ENCODE data around the gene IL13.
"Not testable (repeated sequence)": the region's sequence is repeated elsewhere in the genome, so short reads cannot be mapped to it uniquely, and the experiment has no call there.

The IL13 gene

DNA sequence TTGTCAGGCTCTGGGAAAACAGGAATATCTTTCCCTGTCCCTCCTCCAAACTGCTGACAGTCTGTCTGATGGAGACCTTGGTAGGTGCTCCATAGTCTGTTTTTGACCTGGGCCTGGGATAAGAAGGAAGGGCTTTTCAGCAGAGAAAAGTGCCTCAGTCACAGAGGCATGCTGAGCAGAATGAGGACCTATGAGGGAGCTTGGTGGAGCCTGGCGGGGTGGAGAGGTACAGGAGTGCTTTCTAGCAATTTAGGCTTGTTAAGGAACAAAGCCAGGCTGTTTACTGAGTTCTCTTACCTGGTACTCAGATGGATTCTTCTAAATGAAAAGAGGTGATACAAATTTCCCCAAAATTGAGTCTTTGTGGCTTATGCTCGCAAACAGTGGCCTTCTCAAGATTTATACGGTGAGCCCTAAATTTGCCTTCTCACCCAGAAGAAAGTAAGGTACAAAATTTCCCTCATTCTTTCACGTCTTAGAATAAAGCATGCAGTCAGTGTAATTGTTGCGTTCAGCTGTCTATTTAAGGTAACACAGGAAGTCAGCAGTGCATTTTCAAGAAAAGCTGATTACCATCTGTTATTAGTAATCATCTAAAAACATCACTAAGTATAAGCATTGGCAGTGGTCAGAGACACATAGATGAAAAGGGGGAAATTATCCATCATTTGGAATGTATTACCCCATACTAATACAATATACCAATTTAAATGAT, 28.6 kb upstream of the IL13 start:
- no peak for TF ChIP-seq ZFX (IDR thresholded peaks at IDR 0.05)
- no peak overlapping the region for H3K27ac ChIP-seq

DNA sequence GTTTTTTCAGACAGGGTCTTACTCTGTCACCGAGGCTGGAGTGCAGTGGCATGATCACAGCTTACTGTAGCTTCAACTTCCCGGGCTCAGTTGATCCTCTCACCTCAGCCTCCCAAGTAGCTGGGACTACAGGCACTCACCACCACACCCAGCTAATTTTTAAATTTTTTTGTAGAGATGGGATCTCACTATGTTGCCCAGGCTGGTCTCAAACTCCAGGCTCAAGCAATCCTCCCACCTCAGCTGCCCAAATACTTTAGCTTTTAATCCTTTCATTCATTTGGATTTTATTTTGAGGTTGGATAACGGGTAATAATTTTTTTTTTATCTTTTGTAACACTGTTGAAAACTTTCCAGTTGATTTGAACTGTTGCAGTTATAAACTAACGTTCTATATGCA, 24.4 kb upstream of the IL13 start:
- H3K27ac ChIP-seq, result not testable (repeated sequence)

DNA sequence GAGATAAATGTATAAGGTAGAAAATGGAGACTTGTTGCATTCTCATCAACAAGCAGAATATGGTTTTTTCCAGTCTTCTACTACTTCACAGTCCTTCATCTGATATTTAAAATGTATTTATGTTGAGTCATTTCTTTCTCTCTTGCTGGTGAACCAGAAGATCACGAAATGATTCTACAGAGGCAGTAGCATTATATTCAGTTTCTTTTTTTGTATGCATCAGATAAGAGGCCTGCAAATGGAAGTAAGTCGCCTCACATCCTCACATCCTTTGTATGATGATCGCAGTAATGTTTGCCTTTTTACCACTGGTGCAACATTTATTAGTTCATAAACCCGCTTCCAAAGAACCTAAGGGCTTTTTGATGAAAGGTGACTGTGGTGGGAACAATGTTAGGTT, 22.1 kb upstream of the IL13 start:
- no peak for TF ChIP-seq ZFX (IDR thresholded peaks at IDR 0.05)
- TF ChIP-seq, protein P1, sequence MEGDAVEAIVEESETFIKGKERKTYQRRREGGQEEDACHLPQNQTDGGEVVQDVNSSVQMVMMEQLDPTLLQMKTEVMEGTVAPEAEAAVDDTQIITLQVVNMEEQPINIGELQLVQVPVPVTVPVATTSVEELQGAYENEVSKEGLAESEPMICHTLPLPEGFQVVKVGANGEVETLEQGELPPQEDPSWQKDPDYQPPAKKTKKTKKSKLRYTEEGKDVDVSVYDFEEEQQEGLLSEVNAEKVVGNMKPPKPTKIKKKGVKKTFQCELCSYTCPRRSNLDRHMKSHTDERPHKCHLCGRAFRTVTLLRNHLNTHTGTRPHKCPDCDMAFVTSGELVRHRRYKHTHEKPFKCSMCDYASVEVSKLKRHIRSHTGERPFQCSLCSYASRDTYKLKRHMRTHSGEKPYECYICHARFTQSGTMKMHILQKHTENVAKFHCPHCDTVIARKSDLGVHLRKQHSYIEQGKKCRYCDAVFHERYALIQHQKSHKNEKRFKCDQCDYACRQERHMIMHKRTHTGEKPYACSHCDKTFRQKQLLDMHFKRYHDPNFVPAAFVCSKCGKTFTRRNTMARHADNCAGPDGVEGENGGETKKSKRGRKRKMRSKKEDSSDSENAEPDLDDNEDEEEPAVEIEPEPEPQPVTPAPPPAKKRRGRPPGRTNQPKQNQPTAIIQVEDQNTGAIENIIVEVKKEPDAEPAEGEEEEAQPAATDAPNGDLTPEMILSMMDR (conservative IDR thresholded peaks at IDR 0.05), result no peak
- H3K27ac ChIP-seq, result no peak overlapping the region

DNA sequence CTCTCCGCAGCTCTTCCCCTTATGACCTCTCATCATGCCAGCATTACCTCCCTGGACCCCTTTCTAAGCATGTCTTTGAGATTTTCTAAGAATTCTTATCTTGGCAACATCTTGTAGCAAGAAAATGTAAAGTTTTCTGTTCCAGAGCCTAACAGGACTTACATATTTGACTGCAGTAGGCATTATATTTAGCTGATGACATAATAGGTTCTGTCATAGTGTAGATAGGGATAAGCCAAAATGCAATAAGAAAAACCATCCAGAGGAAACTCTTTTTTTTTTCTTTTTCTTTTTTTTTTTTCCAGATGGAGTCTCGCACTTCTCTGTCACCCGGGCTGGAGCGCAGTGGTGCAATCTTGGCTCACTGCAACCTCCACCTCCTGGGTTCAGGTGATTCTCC, 20.7 kb upstream of the IL13 start:
- no peak overlapping the region for H3K27ac ChIP-seq
- TF ChIP-seq, protein P1 (conservative IDR thresholded peaks at IDR 0.05), result no peak
- no peak for TF ChIP-seq ZFX (IDR thresholded peaks at IDR 0.05)

DNA sequence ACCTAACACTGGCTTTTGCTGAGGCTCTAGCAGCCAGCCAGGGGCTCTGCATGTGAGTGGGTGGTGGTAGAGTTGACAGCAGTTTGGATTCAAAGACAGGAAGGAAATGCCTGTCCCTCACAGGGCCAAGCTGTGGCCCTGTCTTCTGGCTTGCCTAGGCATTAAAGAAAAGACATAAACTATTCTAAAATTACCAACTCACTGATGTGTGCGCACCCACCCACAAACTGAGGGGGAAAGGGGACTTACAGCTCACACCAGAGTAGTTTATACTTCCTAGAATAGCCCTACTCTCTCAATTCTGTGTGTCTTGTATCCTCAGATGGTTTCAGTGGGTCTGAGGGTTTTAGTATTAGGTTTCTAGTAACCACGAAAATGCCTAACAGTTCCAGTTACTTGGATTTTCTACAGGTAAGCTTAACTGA, 18.3 kb upstream of the IL13 start:
- TF ChIP-seq ZFX (IDR thresholded peaks at IDR 0.05), result no peak
- TF ChIP-seq, protein P1 (conservative IDR thresholded peaks at IDR 0.05), result no peak
- H3K27ac ChIP-seq, result no peak overlapping the region

DNA sequence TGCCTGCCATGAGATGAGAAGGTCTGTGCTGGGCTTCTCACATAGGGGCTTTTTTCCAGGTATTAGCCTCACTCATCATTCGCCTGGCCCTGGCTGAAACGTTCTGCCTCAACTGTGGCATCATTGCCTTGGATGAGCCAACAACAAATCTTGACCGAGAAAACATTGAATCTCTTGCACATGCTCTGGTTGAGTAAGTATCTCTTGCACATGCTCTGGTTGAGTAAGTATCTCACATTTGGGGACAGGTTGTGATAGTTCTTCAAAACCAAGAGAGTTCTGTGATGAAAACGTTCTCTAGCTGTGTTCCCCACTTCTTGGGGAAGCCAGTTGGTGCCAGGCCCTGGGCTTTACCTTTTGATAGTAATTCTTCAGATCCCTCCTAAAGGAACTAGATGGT, 17.4 kb upstream of the IL13 start:
- H3K27ac ChIP-seq, result no peak overlapping the region; the same call in 1 of the 2 replicates
- TF ChIP-seq, protein P1 (conservative IDR thresholded peaks at IDR 0.05), result no peak
- TF ChIP-seq ZFX (IDR thresholded peaks at IDR 0.05), result no peak

GRCh38 chr5:132641241-132641723, 16.7 kb upstream of the IL13 start:
- H3K27ac ChIP-seq, result no peak overlapping the region
- TF ChIP-seq, protein P1 (conservative IDR thresholded peaks at IDR 0.05), result no peak
- no peak for TF ChIP-seq ZFX (IDR thresholded peaks at IDR 0.05)

GRCh38 chr5:132641841-132642240, 16.1 kb upstream of the IL13 start:
- no peak overlapping the region for H3K27ac ChIP-seq
- TF ChIP-seq, protein P1 (conservative IDR thresholded peaks at IDR 0.05), result no peak
- no peak for TF ChIP-seq ZFX (IDR thresholded peaks at IDR 0.05)
